GM19023 (cell line): ENCODE results near the gene ARHGAP25.

Source experiments
- ATAC-seq: cut with Tn5 transposase; IDR thresholded peaks from one replicate; pipeline ENCODE4 v1.9.1; 2021; ENCODE audit warnings: mild to moderate bottlenecking, moderate library complexity; ENCODE audit not compliant: unreplicated experiment

Gene ARHGAP25

GRCh38 chr2:68742626-68743415 is 8.2 kb downstream of the ARHGAP25 start:
- no peak for ATAC-seq

- ATAC-seq: no peak
Measured at GRCh38 chr2:68743531-68743930, 8.9 kb downstream of the ARHGAP25 start.

- no peak for ATAC-seq
Measured at GRCh38 chr2:68744366-68744912, 9.8 kb downstream of the ARHGAP25 start.

- no peak for ATAC-seq
Measured at GRCh38 chr2:68745006-68745405, 10.4 kb downstream of the ARHGAP25 start.

- no peak for ATAC-seq
Measured at GRCh38 chr2:68746408-68746807, 11.8 kb downstream of the ARHGAP25 start.

GRCh38 chr2:68747413-68747812 is 12.8 kb downstream of the ARHGAP25 start:
- ATAC-seq: no peak

GRCh38 chr2:68747900-68748299 is 13.3 kb downstream of the ARHGAP25 start:
- ATAC-seq: no peak

GRCh38 chr2:68748568-68748967 is 14.0 kb downstream of the ARHGAP25 start:
- no peak for ATAC-seq

GRCh38 chr2:68749345-68749744 is 14.7 kb downstream of the ARHGAP25 start:
- ATAC-seq: no peak

GRCh38 chr2:68750592-68751396 is 16.2 kb downstream of the ARHGAP25 start:
- no peak for ATAC-seq

GRCh38 chr2:68751397-68752339 is 17.1 kb downstream of the ARHGAP25 start:
- peak; percentile 93 for ATAC-seq

GRCh38 chr2:68753318-68753717 is 18.7 kb downstream of the ARHGAP25 start:
- ATAC-seq: no peak

- no peak for ATAC-seq
Measured at GRCh38 chr2:68755071-68755470, 20.5 kb downstream of the ARHGAP25 start.

- no peak for ATAC-seq
Measured at GRCh38 chr2:68756178-68756577, 21.6 kb downstream of the ARHGAP25 start.

- ATAC-seq: no peak
Measured at GRCh38 chr2:68757081-68757480, 22.5 kb downstream of the ARHGAP25 start.

- ATAC-seq: no peak
Measured at GRCh38 chr2:68762100-68762499, 27.5 kb downstream of the ARHGAP25 start.

- ATAC-seq: no peak
Measured at GRCh38 chr2:68762665-68763064, 28.1 kb downstream of the ARHGAP25 start.

- no peak for ATAC-seq
Measured at GRCh38 chr2:68764041-68764805, 29.6 kb downstream of the ARHGAP25 start.

GRCh38 chr2:68764806-68765311 is 30.2 kb downstream of the ARHGAP25 start:
- no peak for ATAC-seq
